Kasumi-1 (cell line): Measurements from ENCODE around the gene MYO1H.
A peak's percentile ranks its signal among the peaks of the same experiment; 100 is the strongest.
"Not testable (repeated sequence)": the region's sequence is repeated elsewhere in the genome, so short reads cannot be mapped to it uniquely, and the experiment has no call there.

Experiments
- DNase-seq, 2 experiments: peaks; one replicate each; lab custom pipeline; 2025; lab: John Stamatoyannopoulos, UW

MYO1H gene, protein sequence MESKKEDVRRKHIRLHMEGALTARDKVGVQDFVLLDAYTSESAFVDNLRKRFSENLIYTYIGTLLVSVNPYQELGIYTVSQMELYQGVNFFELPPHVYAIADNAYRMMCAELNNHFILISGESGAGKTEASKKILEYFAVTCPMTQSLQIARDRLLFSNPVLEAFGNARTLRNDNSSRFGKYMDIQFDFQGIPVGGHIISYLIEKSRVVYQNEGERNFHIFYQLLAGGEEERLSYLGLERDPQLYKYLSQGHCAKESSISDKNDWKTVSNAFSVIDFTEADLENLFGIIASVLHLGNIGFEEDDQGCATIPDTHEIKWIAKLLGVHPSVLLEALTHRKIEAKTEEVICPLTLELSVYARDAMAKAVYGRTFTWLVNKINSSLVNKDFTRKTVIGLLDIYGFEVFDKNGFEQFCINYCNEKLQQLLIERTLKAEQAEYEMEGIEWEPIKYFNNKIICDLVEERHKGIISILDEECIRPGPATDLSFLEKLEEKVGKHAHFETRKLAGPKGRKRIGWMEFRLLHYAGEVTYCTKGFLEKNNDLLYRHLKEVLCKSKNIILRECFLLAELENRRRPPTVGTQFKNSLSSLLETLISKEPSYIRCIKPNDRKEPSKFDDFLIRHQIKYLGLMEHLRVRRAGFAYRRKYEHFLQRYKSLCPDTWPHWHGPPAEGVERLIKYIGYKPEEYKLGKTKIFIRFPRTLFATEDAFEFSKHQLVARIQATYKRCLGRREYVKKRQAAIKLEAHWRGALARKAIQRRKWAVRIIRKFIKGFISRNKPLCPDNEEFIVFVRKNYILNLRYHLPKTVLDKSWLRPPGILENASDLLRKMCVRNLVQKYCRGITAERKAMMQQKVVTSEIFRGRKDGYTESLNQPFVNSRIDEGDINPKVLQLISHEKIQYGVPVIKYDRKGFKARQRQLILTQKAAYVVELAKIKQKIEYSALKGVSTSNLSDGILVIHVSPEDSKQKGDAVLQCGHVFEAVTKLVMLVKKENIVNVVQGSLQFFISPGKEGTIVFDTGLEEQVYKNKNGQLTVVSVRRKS

DNA sequence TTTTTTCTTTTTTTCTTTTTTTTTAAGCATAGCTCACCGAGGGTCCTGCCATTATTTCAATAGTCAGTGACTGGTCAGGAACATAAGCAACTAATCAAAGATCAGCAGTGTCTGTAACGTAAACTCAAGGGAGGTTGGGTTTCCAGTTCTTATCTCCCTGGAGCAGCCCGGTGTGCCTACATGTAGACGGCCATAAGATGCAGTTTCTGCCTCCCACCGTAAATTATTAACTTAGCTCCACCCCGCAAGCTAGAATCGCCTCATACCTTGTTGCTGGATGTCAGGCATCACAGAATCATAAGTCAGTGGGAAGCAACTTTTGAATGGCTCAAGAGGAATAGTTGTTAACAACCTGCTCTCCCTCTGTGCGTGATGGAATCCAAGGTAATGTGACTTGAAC is at the start of gene MYO1H:
Gene MYO1H, plus strand, starts transcription at position 312 of the 400 bp plus-strand sequence. Its CDS starts 61 bp downstream, at position 373.
- DNase-seq = no peak

DNA sequence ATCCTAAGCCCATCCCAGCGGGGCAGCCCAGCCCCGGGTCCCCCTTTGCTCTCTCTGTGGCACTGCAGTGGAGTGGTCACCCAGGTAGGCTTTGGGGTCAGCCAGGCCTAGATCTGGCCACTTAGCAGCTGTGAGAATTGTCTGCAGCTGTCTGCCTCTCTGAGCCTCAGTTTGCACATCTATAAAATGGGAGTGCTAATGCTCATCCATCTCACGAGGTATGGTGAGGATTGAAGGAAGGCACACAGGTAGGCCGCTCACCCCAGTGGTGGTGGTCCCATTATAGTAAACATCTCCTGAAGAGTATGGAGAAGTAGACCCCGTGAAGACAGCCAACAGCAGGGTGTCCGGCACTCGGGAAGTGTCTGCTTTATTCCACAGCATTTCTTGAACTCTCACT is 47.9 kb upstream of the MYO1H start:
- DNase-seq = no peak

DNA sequence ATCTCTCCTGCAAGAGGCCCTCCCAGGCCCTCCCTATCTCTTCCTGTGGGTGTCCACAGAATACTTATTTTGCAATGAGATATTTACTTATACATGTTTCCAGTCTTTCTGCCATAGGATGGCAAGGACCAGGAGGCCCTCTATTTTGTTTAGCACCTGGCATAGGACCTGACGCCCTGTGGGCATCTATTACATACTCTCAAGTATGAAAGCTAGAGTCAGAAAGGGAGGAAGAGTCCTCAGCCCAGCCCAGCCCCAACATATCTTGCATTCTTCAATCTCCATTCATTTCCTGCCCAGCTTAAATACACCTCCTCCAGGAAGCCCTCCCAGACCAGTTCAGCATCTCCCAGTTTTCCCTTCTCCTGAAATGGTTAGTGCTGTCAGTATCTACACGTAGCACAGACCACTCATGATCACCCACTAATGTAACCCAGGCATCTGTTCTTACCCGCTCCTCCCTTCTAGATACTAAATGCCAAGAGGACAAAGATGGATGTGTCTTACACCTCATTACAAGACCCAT is 46.0 kb upstream of the MYO1H start:
- DNase-seq = no peak

DNA sequence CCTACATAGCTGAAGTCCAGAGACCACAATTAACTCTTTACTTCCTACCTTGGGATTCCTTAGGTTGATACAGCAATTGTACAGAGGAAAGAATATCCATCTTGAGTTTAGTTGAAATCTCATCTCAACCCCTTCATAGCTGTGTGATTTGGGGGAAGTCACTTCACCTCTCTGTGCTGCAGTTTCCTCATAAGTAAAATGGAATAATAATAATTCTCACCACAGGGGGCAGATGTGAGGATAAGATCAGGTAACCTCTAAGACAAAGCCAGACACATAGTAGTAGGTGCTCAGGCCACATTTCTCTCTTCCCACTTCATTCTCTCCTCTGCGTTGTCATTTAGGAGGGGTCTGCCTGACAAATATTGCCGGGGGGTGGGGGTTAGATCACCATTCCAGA is 45.3 kb upstream of the MYO1H start:
- DNase-seq = peak in 1 of 2 experiments; percentile 10

DNA sequence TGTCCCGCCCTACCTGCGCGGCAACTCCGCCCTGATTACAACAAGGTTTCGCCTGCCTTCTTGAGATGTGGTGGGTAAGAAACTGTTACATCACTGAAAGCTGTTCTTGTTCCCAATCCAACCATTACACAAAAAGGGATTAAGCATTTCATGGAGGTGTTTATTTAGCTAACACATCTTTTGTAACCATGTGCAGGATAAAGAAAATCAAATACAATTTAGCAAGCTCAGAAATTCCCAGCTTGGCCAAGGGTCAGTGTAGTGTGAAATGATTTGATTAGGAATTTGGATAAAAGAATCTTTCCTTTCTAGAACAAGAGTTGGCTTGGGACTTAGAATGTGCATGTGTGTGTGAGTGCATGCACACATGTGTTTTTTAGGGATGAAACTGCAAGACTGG is 44.9 kb upstream of the MYO1H start:
- DNase-seq = no peak

DNA sequence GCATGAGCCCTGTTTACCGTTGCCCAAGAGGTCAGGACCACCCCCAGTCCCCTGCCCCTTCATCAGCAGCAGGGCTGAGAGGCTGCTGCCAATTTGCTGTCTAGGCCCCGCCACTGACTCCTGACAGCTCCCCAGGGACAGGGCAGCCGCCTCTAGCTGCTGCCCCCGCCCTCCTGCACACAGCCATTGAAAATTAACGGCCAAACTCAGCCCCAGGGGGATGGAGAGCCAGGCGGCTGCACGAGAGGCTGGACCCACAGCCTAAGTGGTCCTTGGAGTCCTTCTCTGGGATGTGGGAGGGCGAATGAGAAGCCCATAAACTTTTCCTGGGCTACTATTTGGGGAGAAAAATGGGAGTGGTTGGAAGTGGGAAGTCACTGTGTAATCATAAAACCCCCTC is 43.2 kb upstream of the MYO1H start:
- DNase-seq = no peak

DNA sequence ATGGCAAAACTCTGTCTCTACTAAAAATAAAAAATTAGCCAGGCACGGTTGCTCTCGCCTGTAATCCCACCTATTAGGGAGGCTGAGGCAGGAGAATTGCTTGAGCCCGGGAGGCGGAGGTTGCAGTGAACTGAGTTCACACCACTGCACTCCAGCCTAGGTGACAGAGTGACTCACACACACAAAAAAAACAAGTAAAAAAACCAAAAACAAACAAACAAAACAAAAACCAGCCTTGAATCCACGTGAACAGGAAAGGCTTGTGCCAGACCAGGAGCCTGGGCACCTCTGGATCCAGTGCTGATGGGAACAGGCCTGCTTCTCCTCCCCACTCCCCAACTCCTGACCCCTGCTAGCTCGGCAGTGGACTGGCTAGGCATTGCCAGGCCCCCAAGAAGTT is 42.2 kb upstream of the MYO1H start:
- DNase-seq = no peak

DNA sequence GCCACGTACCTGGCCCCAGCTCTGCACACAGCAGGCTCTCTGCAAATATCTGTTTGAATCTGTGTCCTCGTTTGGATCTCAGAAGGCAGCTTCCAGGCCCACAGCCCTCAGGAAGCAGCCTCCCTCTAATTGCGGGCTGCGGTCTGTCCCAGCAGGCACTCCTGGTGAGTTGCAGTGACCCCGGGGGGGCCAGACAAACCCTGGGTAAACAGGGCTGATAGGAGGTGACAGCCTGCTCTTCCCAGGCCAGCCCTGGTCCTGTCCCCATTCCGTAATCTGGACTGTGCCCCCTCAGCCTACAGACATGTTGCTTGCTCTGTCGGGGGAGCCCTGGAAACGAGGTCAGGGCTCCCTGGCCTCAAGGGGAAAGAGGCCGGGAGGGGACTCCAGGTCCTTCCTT is 40.6 kb upstream of the MYO1H start:
- no peak for DNase-seq

DNA sequence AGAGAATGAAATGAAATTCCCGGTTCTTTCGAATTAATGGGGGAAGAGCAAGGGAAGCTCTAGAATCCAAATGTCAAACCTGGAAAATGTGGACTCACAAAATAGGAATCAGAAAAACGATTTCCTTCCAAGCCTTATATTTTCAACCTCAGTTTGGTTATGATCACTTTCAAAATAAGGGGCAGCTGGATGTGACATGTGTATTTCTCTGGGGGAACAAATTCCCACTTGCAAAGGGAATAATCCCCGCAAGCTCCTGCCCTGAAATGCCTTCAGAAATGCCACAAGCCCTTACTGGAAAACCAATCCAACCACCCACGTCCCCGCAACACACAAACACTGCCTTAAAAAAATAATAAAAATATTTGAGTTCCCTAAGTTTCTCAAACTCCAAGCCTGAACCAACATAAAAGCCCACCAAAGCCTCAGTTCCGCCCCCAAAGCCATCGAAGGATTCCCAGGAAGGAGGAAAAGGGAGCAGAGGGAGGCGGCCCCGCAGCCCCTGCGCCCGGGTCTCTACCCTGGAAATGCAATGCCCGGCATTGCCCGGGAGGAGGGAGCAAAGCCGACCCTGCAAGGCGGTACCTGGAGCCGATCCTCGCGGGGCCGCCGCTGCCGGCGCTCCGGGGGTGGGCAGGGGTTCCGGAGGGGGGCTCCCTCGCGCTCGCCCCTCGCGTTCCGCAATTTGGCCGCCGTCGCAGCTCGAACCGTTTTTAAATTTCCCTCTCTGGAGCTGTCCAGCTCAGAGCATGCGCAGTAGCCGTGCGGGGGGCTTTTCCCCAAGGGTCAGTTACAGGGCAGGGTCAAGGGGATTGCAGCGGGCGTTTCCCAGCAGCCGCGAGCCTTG is 38.9 kb upstream of the MYO1H start, which contains the start of gene FOXN4:
Gene FOXN4, minus strand, starts transcription at position 751 of the 847 bp plus-strand sequence. CDS start 963 bp downstream, outside the sequence.
- DNase-seq = no peak

DNA sequence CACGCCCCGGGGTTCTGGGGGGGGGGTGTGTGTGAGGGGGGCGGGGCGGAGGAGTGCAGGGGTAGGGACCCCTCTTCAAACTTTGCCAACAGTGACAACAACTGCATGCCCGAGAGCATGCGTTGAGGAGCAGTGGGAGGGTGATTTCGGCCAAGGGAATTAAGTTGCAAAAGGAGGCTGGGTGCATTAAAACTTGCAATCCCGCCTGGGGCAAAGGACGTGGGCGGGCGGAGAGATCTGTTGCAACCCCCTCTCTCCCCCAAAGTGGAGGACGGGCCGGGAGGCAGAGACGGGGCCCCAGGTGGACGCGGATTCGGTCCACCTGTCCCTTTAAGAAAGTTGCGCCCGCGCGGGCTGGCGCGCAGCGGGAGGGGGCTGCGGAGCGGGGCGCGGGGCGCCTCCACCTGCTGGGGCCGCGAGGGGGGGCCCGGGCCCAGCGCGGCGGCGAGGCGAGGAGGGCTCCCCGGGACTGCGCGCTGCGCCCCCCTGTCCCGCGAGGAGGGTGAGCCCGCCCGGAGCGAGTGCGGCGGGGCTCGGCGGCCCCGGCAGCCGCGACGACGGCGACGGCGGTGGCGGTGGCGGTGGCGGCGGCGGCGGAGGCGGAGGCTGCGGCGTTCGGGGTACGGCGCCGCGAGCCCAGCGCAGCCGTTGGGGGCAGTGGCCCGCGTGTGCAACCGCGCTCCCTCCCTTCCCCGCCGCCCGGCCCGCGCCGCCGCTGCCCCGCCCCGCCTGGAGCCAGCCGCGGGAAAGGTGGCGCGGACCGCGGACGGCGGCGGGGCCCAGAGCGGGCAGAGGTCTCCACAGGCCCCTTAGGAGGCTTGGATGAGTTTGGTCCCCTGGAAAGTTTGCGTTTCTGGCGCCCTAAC is 38.1 kb upstream of the MYO1H start:
- no peak for DNase-seq

DNA sequence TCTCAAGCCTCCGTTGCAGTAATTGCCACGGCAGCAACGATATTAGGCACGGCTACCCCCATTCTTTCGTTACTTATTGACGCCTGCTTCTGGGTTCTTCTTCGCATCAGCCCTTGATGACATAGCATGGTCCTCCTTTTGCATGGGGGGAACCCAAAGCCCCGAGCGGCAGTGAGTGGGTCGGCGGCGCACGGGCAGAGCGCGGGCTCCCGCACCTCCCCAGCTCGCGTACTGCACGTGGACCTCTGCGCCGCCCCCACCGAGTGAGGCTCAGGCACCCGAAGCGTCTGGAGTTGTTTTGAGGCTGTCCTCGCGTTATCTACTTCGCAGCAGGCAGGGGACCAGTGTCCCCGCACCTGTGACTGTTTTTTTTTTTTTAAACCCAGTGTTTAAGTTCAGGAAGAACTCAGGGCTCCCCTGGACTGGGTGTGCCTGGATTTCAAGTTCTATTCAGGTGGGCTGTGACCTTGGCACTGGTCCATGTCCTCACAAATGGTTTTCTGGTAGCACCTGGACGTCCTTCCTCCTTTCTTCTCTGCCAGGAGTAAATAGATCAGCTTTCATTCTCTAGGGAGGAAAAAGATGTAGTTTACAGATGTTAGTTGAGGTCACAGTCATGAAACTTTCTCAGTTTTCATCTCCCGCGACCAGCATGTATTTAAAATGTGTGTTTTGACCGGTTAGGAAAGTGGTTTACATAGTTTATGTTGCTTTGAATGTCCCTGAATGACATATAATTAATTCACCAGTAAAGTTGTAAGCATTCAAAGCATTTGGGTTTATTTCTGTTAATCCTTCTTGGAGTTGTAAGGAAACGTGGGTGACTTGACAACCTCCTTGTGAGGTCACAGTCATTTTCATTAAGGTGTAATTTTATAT is 37.2 kb upstream of the MYO1H start:
- DNase-seq = peak in 1 of 2 experiments; percentile 5

DNA sequence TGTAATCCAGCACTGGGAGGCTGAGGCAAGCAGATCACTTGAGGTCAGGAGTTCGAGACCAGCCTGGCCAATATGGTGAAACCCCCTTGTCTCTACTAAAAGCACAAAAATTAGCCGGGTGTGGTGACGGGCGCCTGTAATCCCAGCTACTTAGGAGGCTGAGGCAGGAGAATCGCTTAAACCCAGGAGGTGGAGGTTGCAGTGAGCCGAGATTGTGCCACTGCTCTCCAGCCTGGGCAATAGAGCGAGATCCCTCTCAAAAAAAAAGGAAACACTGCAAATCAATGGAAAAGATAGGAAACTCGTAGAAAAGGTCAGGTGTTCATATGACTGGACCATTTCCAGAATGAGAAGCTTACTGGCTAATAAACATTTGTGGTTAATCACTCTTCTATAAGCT is 26.4 kb upstream of the MYO1H start:
- DNase-seq = not testable (repeated sequence)

DNA sequence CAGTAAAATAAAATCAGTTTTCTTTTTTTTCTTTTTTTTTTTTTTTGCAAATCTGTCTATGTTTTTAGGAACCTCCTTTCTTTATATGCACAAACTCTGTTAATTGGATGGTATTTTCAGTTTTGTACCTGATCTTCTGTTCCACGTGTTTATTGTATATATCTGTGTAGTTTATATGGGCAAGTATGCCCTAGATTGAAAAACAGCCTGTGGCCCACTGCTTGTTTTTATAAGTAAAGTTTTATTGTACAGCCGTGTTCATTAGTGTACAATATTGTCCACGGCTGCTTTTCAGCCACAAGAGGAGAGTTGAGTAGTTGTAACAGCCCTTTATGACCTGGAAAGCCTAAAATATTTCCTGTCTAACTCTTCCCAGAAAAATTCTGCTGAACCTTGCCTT is 18.7 kb upstream of the MYO1H start:
- no peak for DNase-seq

DNA sequence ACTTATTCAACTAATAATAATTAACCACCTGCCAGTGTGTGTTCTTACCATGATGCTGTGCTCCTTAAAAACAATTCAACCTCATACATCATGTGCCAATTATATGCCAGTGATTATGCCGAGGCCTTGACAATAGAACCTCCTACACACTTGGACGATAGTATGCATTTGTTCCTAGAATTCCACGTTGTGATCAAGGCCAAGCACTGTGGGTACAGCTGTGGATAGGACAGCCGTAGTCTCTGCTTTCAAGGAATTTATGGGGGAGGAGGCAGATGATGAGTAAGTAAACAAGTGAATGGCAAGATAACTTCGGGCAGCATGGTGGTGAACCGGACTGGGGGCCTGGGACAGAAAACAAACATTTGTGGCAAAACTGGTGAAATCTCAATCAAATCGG is 18.0 kb upstream of the MYO1H start:
- DNase-seq = no peak

DNA sequence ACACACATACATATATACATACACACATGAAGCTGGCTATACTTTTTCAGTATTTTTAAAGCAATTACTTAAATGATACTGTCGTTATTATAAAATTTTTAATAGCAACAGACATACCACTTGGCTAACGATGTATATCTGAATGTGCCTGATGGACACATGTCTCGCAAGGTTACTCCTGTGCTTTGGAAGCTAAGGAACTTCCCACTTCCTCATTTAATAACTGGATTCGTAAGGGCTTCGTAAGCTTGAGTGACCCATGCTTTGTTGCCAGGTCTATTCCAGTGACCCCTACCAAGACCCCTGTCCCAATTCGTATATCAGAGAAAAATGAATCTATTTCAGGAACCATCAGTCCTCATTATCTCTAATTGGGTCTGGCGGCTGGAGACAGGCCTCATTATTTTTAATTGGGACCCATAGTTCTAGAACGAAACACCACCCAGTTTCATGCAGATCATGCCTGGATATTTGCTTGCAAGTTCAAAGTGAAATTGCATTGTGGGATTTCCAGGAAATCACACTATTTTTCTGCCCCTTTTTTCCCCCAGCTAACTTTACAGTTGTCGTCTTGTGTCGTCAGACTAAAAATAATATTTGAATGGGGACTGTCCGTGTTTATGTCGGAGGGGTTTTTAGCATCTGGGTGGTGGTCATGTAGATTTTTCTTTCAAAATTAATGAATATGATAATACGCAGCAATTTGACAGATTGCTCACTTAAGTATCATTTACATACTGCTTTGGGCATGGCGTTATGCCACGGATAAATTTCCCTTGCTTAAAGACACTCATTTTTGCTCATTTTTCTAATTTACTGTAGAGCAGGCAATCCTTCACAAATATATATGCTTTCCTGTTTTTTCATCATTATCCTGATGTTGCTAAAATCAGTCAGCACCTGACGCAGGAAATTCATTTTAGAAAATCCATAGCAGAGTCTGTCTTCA is 17.1 kb upstream of the MYO1H start:
- DNase-seq = no peak

DNA sequence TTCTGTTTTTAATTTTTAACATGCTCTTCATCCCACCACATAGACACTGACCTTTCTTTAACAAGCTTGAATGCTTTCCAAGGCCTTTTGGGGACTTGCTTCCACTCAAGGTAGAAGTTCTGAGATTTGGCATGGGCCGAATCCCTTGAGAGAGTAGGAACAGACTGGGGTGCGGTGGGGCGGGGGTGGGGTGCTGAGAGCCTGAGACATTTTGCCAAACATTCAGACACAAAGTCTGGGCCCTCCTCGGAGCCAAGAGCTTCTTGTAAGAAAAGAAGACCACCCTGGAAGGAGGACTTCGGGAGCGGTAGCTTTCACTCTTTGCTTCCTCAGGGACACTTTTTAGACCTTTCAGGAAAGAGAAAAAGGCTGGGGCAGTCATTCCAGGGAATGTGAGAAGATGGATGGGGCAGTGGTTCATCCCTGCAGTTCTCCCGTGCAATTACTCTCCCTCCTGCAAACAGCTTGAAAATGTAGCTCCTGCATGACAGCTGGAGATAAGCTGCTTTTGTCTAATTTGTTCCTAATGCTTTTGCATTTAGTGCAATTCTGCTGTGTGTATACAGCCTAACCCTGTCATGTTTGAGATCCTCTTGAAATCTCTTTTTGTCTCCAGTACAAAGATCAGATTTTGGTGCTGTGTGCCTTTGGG is 16.3 kb upstream of the MYO1H start:
- no peak for DNase-seq

DNA sequence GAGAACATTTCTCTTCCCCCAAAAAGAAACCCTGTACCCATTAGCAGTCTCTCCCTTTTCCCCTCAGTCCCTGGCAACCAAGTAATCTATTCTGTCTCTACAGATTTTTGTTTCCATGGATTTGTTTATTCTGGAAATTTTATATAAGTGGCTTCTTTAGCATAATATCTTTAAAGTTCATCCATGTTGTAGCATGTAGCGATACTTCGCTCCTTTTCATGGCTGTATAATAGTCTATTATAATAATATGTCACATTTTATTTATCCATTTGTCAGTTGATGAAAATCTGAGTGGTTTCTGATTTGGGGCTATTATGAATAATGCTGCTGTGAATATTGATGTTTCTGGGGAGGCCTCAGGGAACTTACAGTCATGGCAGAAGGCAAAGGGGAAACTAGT is 12.8 kb upstream of the MYO1H start:
- no peak for DNase-seq

DNA sequence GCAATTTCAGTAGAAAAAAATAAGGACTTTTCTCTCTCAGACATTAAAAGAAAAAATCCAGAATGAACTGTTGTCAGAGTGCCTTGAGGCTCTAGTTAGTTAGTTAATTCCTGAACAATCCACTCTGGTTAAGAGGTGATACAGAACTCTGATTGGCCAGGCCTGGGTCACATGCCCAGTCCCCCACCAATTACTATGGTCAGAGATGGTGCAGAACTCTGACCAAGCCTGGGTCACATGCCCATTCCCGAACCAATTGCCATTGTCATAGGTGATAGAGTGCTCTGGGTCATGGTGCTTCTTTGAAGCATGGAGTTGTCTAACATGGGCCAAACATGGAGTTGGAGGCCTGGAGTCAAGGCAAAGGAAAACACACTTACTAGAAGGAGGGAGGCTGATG is 11.1 kb upstream of the MYO1H start:
- DNase-seq = no peak
